Parathyroid adenoma (tissue), 2 donors: ENCODE results near the gene HAPLN1.

Experiments
- H2AFZ ChIP-seq: fragments of 300-600 bp; sonication (generic); one replicate; pipeline ENCODE4 v1.7.0; 2017; ENCODE audit warnings: antibody characterized with exemption, mild to moderate bottlenecking
- H3K27ac ChIP-seq: fragments of 300-600 bp; sonication (generic); one replicate; pipeline ENCODE4 v1.7.0; 2017
- H3K27me3 ChIP-seq: fragments of 300-600 bp; sonication (generic); one replicate; pipeline ENCODE4 v1.7.0; 2017; ENCODE audit warnings: low read length; ENCODE audit not compliant: control insufficient read depth, insufficient read depth
- H3K36me3 ChIP-seq: fragments of 300-600 bp; sonication (generic); one replicate; pipeline ENCODE4 v1.7.0; 2017; ENCODE audit warnings: low read length; ENCODE audit not compliant: control insufficient read depth, insufficient read depth
- H3K4me1 ChIP-seq: fragments of 300-600 bp; sonication (generic); one replicate; pipeline ENCODE4 v1.7.0; 2017; ENCODE audit warnings: control low read depth
- H3K4me2 ChIP-seq: fragments of 300-600 bp; sonication (generic); one replicate; pipeline ENCODE4 v1.7.0; 2017; ENCODE audit warnings: low read length
- H3K4me3 ChIP-seq: fragments of 300-600 bp; sonication (generic); one replicate; pipeline ENCODE4 v1.7.0; 2017; ENCODE audit warnings: low read depth, low read length
- H3K79me2 ChIP-seq: fragments of 300-600 bp; sonication (generic); one replicate; pipeline ENCODE4 v1.7.0; 2017; ENCODE audit warnings: control low read depth
- H3K9ac ChIP-seq: fragments of 300-600 bp; sonication (generic); one replicate; pipeline ENCODE4 v1.7.0; 2017; ENCODE audit warnings: mild to moderate bottlenecking
- H3K9me3 ChIP-seq: fragments of 300-600 bp; sonication (generic); one replicate; pipeline ENCODE4 v1.7.0; 2017; ENCODE audit warnings: low read length; ENCODE audit not compliant: control insufficient read depth
- CTCF ChIP-seq: fragments of 300-600 bp; sonication (generic); IDR thresholded peaks from one replicate; pipeline ENCODE4 v1.7.0; 2017; ENCODE audit warnings: antibody characterized with exemption, mild to moderate bottlenecking
- donor health status: primary hyperparathyroidism.

The HAPLN1 gene

GRCh38 chr5:83654427-83654994 lies 66.1 kb downstream of the HAPLN1 start:
- H3K9me3 ChIP-seq, result no peaks in the 10 kb centered on the region
- H3K4me2 ChIP-seq, result no peak overlapping the region
- no peaks in the 10 kb centered on the region for H3K79me2 ChIP-seq
- H3K4me3 ChIP-seq, result no peak overlapping the region
- TF ChIP-seq CTCF, result no peak
- H3K4me1 ChIP-seq, result no peaks in the 10 kb centered on the region
- H3K36me3 ChIP-seq, result no peaks in the 10 kb centered on the region
- no peaks in the 10 kb centered on the region for H3K27me3 ChIP-seq
- no peak overlapping the region for H3K27ac ChIP-seq
- H3K9ac ChIP-seq, result no peak overlapping the region
- H2AFZ ChIP-seq, result no peak overlapping the region

GRCh38 chr5:83653669-83654068 lies 67.0 kb downstream of the HAPLN1 start:
- Histone ChIP-seq H3K4me2 (no peak overlapping the region), H3K79me2 (no peaks in the 10 kb centered on the region), H3K9me3 (no peaks in the 10 kb centered on the region), H3K27me3 (no peaks in the 10 kb centered on the region), H3K4me1 (no peaks in the 10 kb centered on the region), H3K4me3 (no peak overlapping the region), H2AFZ (no peak overlapping the region), H3K36me3 (no peaks in the 10 kb centered on the region), H3K27ac (no peak overlapping the region), H3K9ac (no peak overlapping the region)
- TF ChIP-seq CTCF, result no peak

- H3K9me3 ChIP-seq, result no peaks in the 10 kb centered on the region
- no peak overlapping the region for H2AFZ ChIP-seq
- no peak overlapping the region for H3K27ac ChIP-seq
- no peaks in the 10 kb centered on the region for H3K36me3 ChIP-seq
- no peaks in the 10 kb centered on the region for H3K4me1 ChIP-seq
- H3K27me3 ChIP-seq, result no peaks in the 10 kb centered on the region
- H3K79me2 ChIP-seq, result no peaks in the 10 kb centered on the region
- no peak overlapping the region for H3K4me3 ChIP-seq
- TF ChIP-seq CTCF, result no peak
- no peak overlapping the region for H3K9ac ChIP-seq
- no peak overlapping the region for H3K4me2 ChIP-seq
Measured at GRCh38 chr5:83645936-83646335, 74.7 kb downstream of the HAPLN1 start.

GRCh38 chr5:83644301-83644700 lies 76.4 kb downstream of the HAPLN1 start:
- Histone ChIP-seq H3K9me3 (no peaks in the 10 kb centered on the region), H3K4me2 (no peak overlapping the region), H2AFZ (no peak overlapping the region), H3K36me3 (no peaks in the 10 kb centered on the region), H3K27me3 (no peaks in the 10 kb centered on the region), H3K9ac (no peak overlapping the region), H3K4me1 (no peaks in the 10 kb centered on the region), H3K27ac (no peak overlapping the region), H3K79me2 (no peaks in the 10 kb centered on the region), H3K4me3 (no peak overlapping the region)
- TF ChIP-seq CTCF, result no peak

- H3K27ac ChIP-seq, result no peak overlapping the region
- no peaks in the 10 kb centered on the region for H3K79me2 ChIP-seq
- H3K36me3 ChIP-seq, result no peaks in the 10 kb centered on the region
- no peaks in the 10 kb centered on the region for H3K27me3 ChIP-seq
- no peaks in the 10 kb centered on the region for H3K4me1 ChIP-seq
- no peak overlapping the region for H3K9ac ChIP-seq
- no peak overlapping the region for H2AFZ ChIP-seq
- TF ChIP-seq CTCF, result no peak
- no peak overlapping the region for H3K4me3 ChIP-seq
- H3K4me2 ChIP-seq, result no peak overlapping the region
- H3K9me3 ChIP-seq, result no peaks in the 10 kb centered on the region
Measured at GRCh38 chr5:83641946-83642345, 78.7 kb downstream of the HAPLN1 start.
